ENCODE results near the gene TMEM271. TPM values are rescaled to one million over a fixed set of nuclear protein-coding genes. Genes with fewer than 3 reads are reported as not detected.

The TMEM271 gene
- polyA plus RNA-seq, 1 donor from 2014 or later, result 16.0 TPM

- TF ChIP-seq EZH2 (IDR thresholded peaks at IDR 0.05; ENCODE audit: borderline replicate concordance, insufficient read depth, low read length, poor library complexity, severe bottlenecking) (no peak), EP300 (conservative IDR thresholded peaks at IDR 0.05; ENCODE audit: poor library complexity, severe bottlenecking) (no peak)
Measured at GRCh38 chr4:600850-601515, 24.9 kb upstream of the TMEM271 start (continued).

GRCh38 chr4:600166-600565, 24.1 kb upstream of the TMEM271 start:
- Histone ChIP-seq H3K27ac (ENCODE audit: low read length) (no peak overlapping the region), H3K4me3 (ENCODE audit: low read length) (no peak overlapping the region), H3K4me2 (ENCODE audit: low read length) (no peak overlapping the region), H3F3A (ENCODE audit: insufficient read depth, low read length, poor library complexity, severe bottlenecking) (no peaks in the 10 kb centered on the region), H2AFZ (ENCODE audit: low read depth, low read length) (no peak overlapping the region), H4K20me1 (ENCODE audit: insufficient read depth) (no peaks in the 10 kb centered on the region), H3K9ac (ENCODE audit: low read length) (no peak overlapping the region), H3K9me2 (ENCODE audit: insufficient read depth, low read length) (no peaks in the 10 kb centered on the region), H3K27me3 (ENCODE audit: insufficient read depth, low read depth, low read length) (no peaks in the 10 kb centered on the region), H3K79me2 (replicated peaks; ENCODE audit: insufficient read depth, low read length) (no peaks in the 10 kb centered on the region), H3K9me3 (ENCODE audit: low read length) (no peaks in the 10 kb centered on the region), H3K36me3 (ENCODE audit: insufficient read depth, low read length) (no peaks in the 10 kb centered on the region)
- no peak for TF ChIP-seq RAD21 (conservative IDR thresholded peaks at IDR 0.05)
- TF ChIP-seq POLR2AphosphoS5 (IDR thresholded peaks at IDR 0.05), result no peak
- TF ChIP-seq TAF1 (IDR thresholded peaks at IDR 0.05; ENCODE audit: low read depth), result no peak
- TF ChIP-seq EZH2 (IDR thresholded peaks at IDR 0.05; ENCODE audit: borderline replicate concordance, insufficient read depth, low read length, poor library complexity, severe bottlenecking), result no peak
- no peak for TF ChIP-seq REST (IDR thresholded peaks at IDR 0.05; ENCODE audit: borderline replicate concordance)
- no peak for TF ChIP-seq EP300 (conservative IDR thresholded peaks at IDR 0.05; ENCODE audit: poor library complexity, severe bottlenecking)
- TF ChIP-seq MXI1 (conservative IDR thresholded peaks at IDR 0.05; ENCODE audit: poor library complexity, severe bottlenecking), result no peak

GRCh38 chr4:598925-599324, 22.8 kb upstream of the TMEM271 start:
- H3K9ac ChIP-seq (ENCODE audit: low read length), result no peak overlapping the region
- no peaks in the 10 kb centered on the region for H3K9me2 ChIP-seq (ENCODE audit: insufficient read depth, low read length)
- H3K4me2 ChIP-seq (ENCODE audit: low read length), result no peak overlapping the region
- no peaks in the 10 kb centered on the region for H3K79me2 ChIP-seq (replicated peaks; ENCODE audit: insufficient read depth, low read length)
- no peaks in the 10 kb centered on the region for H3K27me3 ChIP-seq (ENCODE audit: insufficient read depth, low read depth, low read length)
- H3K36me3 ChIP-seq (ENCODE audit: insufficient read depth, low read length), result no peaks in the 10 kb centered on the region
- TF ChIP-seq TAF1 (IDR thresholded peaks at IDR 0.05; ENCODE audit: low read depth) (no peak), EZH2 (IDR thresholded peaks at IDR 0.05; ENCODE audit: borderline replicate concordance, insufficient read depth, low read length, poor library complexity, severe bottlenecking) (no peak), MXI1 (conservative IDR thresholded peaks at IDR 0.05; ENCODE audit: poor library complexity, severe bottlenecking) (no peak), EP300 (conservative IDR thresholded peaks at IDR 0.05; ENCODE audit: poor library complexity, severe bottlenecking) (no peak), SMC3 (conservative IDR thresholded peaks at IDR 0.05; ENCODE audit: poor library complexity) (no peak), POLR2AphosphoS5 (IDR thresholded peaks at IDR 0.05) (no peak), RAD21 (conservative IDR thresholded peaks at IDR 0.05) (no peak), CTCF (IDR thresholded peaks at IDR 0.05; ENCODE audit: poor library complexity, severe bottlenecking) (no peak), REST (IDR thresholded peaks at IDR 0.05; ENCODE audit: borderline replicate concordance) (no peak)
- no peak overlapping the region for H3K27ac ChIP-seq (ENCODE audit: low read length)
- H3F3A ChIP-seq (ENCODE audit: insufficient read depth, low read length, poor library complexity, severe bottlenecking), result no peaks in the 10 kb centered on the region
- no peaks in the 10 kb centered on the region for H3K9me3 ChIP-seq (ENCODE audit: low read length)
- no peak overlapping the region for H2AFZ ChIP-seq (ENCODE audit: low read depth, low read length)
- H4K20me1 ChIP-seq (ENCODE audit: insufficient read depth), result no peaks in the 10 kb centered on the region
- no peak overlapping the region for H3K4me3 ChIP-seq (ENCODE audit: low read length)

All from neural cell (in vitro differentiated cells).